GM12864 (cell line): ENCODE measurements around the gene ATAD3A.

Experiments used
- DNase-seq: peaks from one replicate; pipeline ENCODE4 v3.0.0-alpha.2; 2011; ENCODE audit warnings: low read depth
- H3K4me3 ChIP-seq: 2 replicates; pipeline ENCODE4 v1.5.1; 2011; ENCODE audit warnings: mild to moderate bottlenecking, low read depth, low read length, control low read depth
- CTCF ChIP-seq: IDR thresholded peaks from 2 replicates; pipeline ENCODE4 v1.5.1; 2011; ENCODE audit warnings: low read depth, mild to moderate bottlenecking, moderate library complexity, low read length, control low read depth, inconsistent platforms; ENCODE audit errors: missing control alignments

Gene ATAD3A

GRCh38 chr1:1578371-1578940, 66.5 kb downstream of the ATAD3A start:
- no peak overlapping the region for H3K4me3 ChIP-seq
- no peak for DNase-seq
- no peak for TF ChIP-seq CTCF

- no peak for TF ChIP-seq CTCF
- no peak for DNase-seq
- no peak overlapping the region for H3K4me3 ChIP-seq
Measured at GRCh38 chr1:1582585-1583346, 70.8 kb downstream of the ATAD3A start.

- DNase-seq, result no peak
- no peak overlapping the region for H3K4me3 ChIP-seq
- no peak for TF ChIP-seq CTCF
Measured at GRCh38 chr1:1583347-1584010, 71.5 kb downstream of the ATAD3A start.
